WTC11 (cell line): ENCODE data around the gene EDN3.

ENCODE experiments used
- CTCF ChIP-seq: fragments of 200-600 bp; IDR thresholded peaks from 2 replicates; pipeline ENCODE4 v1.8.0; 2022; ENCODE audit warnings: antibody characterized with exemption
- GRHL2 ChIP-seq: fragments of 250-450 bp; sonication (Bioruptor Pico); IDR thresholded peaks from 2 replicates; pipeline ENCODE4 v1.8.0; 2022; ENCODE audit warnings: mild to moderate bottlenecking, moderate library complexity; ENCODE audit not compliant: insufficient replicate concordance, severe bottlenecking
- MYBL2 ChIP-seq: sonication (generic); formaldehyde crosslinking; IDR thresholded peaks from 2 replicates; pipeline ENCODE4 v1.8.1; 2023; ENCODE audit warnings: mild to moderate bottlenecking, moderate library complexity, missing genetic modification reagents
- NFE2L1 ChIP-seq: sonication (generic); formaldehyde crosslinking; IDR thresholded peaks from 2 replicates; pipeline ENCODE4 v1.8.1; 2023; ENCODE audit warnings: missing genetic modification reagents
- SOX15 ChIP-seq: fragments of 250-450 bp; sonication (Bioruptor Pico); IDR thresholded peaks from 2 replicates; pipeline ENCODE4 v1.9.0; 2021; ENCODE audit warnings: mild to moderate bottlenecking
- TCF7 ChIP-seq: sonication (generic); formaldehyde crosslinking; IDR thresholded peaks from 2 replicates; pipeline ENCODE4 v1.8.0; 2022; ENCODE audit warnings: mild to moderate bottlenecking, low read depth, missing genetic modification reagents, moderate library complexity
- TEAD4 ChIP-seq: sonication (generic); formaldehyde crosslinking; IDR thresholded peaks from 2 replicates; pipeline ENCODE4 v1.8.0; 2022; ENCODE audit warnings: mild to moderate bottlenecking, missing genetic modification reagents

DNA sequence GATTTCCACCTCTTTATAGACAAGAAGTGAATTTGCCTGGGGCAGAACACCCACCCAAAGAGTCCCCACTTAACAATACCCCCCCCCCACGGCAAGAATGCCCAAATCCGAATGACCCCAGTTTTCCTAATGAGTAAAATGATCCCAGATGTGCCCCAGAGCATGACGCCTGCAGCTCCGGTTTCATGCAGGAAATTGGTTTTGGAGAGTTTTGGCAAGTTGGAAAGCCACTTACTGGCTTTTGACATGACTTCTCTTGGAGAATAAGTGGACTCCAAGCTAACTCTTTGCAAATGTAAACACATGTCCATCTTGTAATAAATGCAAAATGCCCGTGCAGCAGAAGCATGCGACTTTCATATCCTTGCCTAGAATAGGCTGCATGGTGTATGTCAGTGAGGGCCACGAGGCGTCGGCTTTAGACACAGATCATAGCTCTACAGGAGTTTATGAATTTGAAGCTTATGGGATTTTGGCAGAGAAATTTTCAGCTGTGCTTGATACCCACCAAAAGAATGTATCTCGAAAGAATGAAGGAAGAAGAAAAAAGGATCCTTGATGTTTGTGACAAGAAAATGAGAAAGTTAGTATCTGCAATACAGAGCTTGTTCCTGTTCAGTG lies 24.2 kb downstream of the EDN3 start:
- TF ChIP-seq CTCF, result no peak
- no peak for TF ChIP-seq TCF7 (CRISPR knock-in tag)
- no peak for TF ChIP-seq TEAD4 (CRISPR knock-in tag)
- TF ChIP-seq GRHL2 (CRISPR knock-in tag), result no peak
- TF ChIP-seq SOX15, result no peak
- TF ChIP-seq MYBL2 (CRISPR knock-in tag), result no peak
- no peak for TF ChIP-seq NFE2L1 (CRISPR knock-in tag)
